Hematopoietic multipotent progenitor cell (in vitro differentiated cells): ENCODE measurements around the gene RNF208. TPM values are rescaled to one million over a fixed set of nuclear protein-coding genes. Genes with fewer than 3 reads are reported as not detected.
"Not testable (repeated sequence)": the region's sequence is repeated elsewhere in the genome, so short reads cannot be mapped to it uniquely, and the experiment has no call there.

Experiments
- DNase-seq, 3 donors: peaks; one replicate each; pipeline ENCODE4 v3.0.0-alpha.2; 2011 to 2015; ENCODE audit warnings: low read depth in 2 of 3, low spot score in 2 of 3
- total RNA-seq: library from RNA; depleted of rRNA; stranded (reverse); fragments of >200 nt; gene quantifications from one replicate; pipeline ENCODE4 v1.2.3, GENCODE V29; 2012

RNF208 gene
- total RNA-seq, 1 donor = 1.3 TPM

- DNase-seq = no peak
Observed at GRCh38 chr9:137253717-137254623, 31.9 kb upstream of the RNF208 start.

GRCh38 chr9:137252555-137253506 lies 30.8 kb upstream of the RNF208 start:
- no peak for DNase-seq

GRCh38 chr9:137251490-137252268 lies 29.6 kb upstream of the RNF208 start:
- DNase-seq = no peak

- DNase-seq = no peak
Observed at GRCh38 chr9:137251194-137251461, 29.1 kb upstream of the RNF208 start, which contains the start of gene STPG3. STPG3 (plus strand) TSS chr9:137251286; CDS start chr9:137251287, 1 bp downstream.

GRCh38 chr9:137250329-137251193 lies 28.5 kb upstream of the RNF208 start:
- no peak for DNase-seq

- no peak for DNase-seq
Observed at GRCh38 chr9:137247916-137248175, 25.8 kb upstream of the RNF208 start.

- DNase-seq = no peak
Observed at GRCh38 chr9:137247135-137247915, 25.3 kb upstream of the RNF208 start.

- DNase-seq = no peak
Observed at GRCh38 chr9:137245450-137246421, 23.7 kb upstream of the RNF208 start.

- DNase-seq = no peak
Observed at GRCh38 chr9:137244486-137245449, 22.7 kb upstream of the RNF208 start.

GRCh38 chr9:137243626-137244485 lies 21.8 kb upstream of the RNF208 start:
- DNase-seq = no peak

GRCh38 chr9:137243266-137243625 lies 21.2 kb upstream of the RNF208 start:
- not testable (repeated sequence) for DNase-seq

- no peak for DNase-seq
Observed at GRCh38 chr9:137242269-137243203, 20.5 kb upstream of the RNF208 start.

- DNase-seq = peak in 2 of 3 donors; percentile 46 to 63
Observed at GRCh38 chr9:137241490-137242268, 19.6 kb upstream of the RNF208 start.

GRCh38 chr9:137240841-137241489 lies 18.9 kb upstream of the RNF208 start, which contains the start of gene TUBB4B:
TUBB4B (plus strand) TSS chr9:137241287; CDS start chr9:137241361, 74 bp downstream.
- peak; percentile 99 to 100 (median 100) for DNase-seq
